T-cell (primary cell): Measurements from ENCODE around the gene ZKSCAN1. TPM values are rescaled to one million over a fixed set of nuclear protein-coding genes. Genes with fewer than 3 reads are reported as not detected.

Experiments
- ATAC-seq, 4 experiments: fragments of 200-7000 bp in 3 of 4; fragments of 150-1000 bp in 1 of 4; cut with Tn5 transposase; replicated peaks in 1 of 4; 1 replicate in 3 of 4; 2 replicates in 1 of 4; pipeline ENCODE4 v1.10.0; 2021; ENCODE audit warnings: moderate library complexity in 3 of 4, mild to moderate bottlenecking in 2 of 4, moderate number of reproducible peaks in 1 of 4
- CTCF ChIA-PET, 2 donors: fragments of 300-600 bp; sonication (Branson Sonifier 250); formaldehyde crosslinking; loops; one replicate each; lab custom pipeline; 2022; ENCODE audit warnings: antibody characterized with exemption in 2 of 2; lab: Charles Lee
- POLR2A ChIA-PET, 2 donors: fragments of 300-600 bp; sonication (Branson Sonifier 250); formaldehyde crosslinking; loops; one replicate each; lab custom pipeline; 2022; ENCODE audit warnings: antibody characterized with exemption in 2 of 2; lab: Charles Lee
- DNase-seq, 35 experiments: peaks; one replicate each; pipeline versions ENCODE4 v3.0.0 to v3.0.0-alpha.2; 2013 to 2023
- H3K27ac ChIP-seq: one replicate; pipeline ENCODE4 v1.5.1; 2013; ENCODE audit warnings: low read length
- H3K27me3 ChIP-seq, 2 experiments: replicated peaks in 1 of 2; 1 replicate in 1 of 2; 2 replicates in 1 of 2; pipeline versions ENCODE4 v1.6.1 to v1.7.0; 2013; ENCODE audit warnings: low read length in 1 of 2, mixed read lengths in 1 of 2; ENCODE audit not compliant: control insufficient read depth in 2 of 2, insufficient read depth in 2 of 2; ENCODE audit errors: extremely low read depth in 1 of 2
- H3K36me3 ChIP-seq, 2 donors: 1 replicate in 1 of 2; 2 replicates in 1 of 2; pipeline versions ENCODE4 v1.6.1 to v1.7.0; 2013; ENCODE audit warnings: low read length in 1 of 2; ENCODE audit not compliant: control insufficient read depth in 2 of 2, insufficient read depth in 1 of 2; ENCODE audit errors: extremely low read depth in 1 of 2
- H3K4me1 ChIP-seq, 2 experiments: 1 replicate in 1 of 2; 2 replicates in 1 of 2; pipeline versions ENCODE4 v1.6.1 to v1.7.0; 2013; ENCODE audit warnings: low read length in 2 of 2, mixed read lengths in 1 of 2; ENCODE audit not compliant: insufficient read depth in 2 of 2, control insufficient read depth in 1 of 2; ENCODE audit errors: extremely low read depth in 1 of 2
- H3K4me3 ChIP-seq, 2 donors: 1 replicate in 1 of 2; 2 replicates in 1 of 2; pipeline versions ENCODE4 v1.5.1 to v1.7.0; 2013; ENCODE audit warnings: mild to moderate bottlenecking in 2 of 2, low read length in 1 of 2, moderate library complexity in 1 of 2; ENCODE audit not compliant: control insufficient read depth in 1 of 2; ENCODE audit errors: extremely low read depth in 1 of 2
- H3K9me3 ChIP-seq: 2 replicates; pipeline ENCODE4 v1.7.0; 2013
- H3K27ac Mint-ChIP-seq, 2 donors: one replicate each; pipeline ENCODE4 v1.8.0; 2020 to 2021; ENCODE audit warnings: mild to moderate bottlenecking in 2 of 2, mixed read lengths in 2 of 2
- H3K27me3 Mint-ChIP-seq, 2 donors: one replicate each; pipeline ENCODE4 v1.8.0; 2021 to 2022; ENCODE audit warnings: mixed read lengths in 2 of 2
- H3K36me3 Mint-ChIP-seq: one replicate; pipeline ENCODE4 v1.8.0; 2021; ENCODE audit warnings: mixed read lengths
- H3K4me1 Mint-ChIP-seq, 3 donors: one replicate each; pipeline ENCODE4 v1.8.0; 2020 to 2022; ENCODE audit warnings: mixed read lengths in 3 of 3, mild to moderate bottlenecking in 1 of 3
- H3K4me3 Mint-ChIP-seq, 3 donors: one replicate each; pipeline ENCODE4 v1.8.0; 2020 to 2022; ENCODE audit warnings: mild to moderate bottlenecking in 3 of 3, mixed read lengths in 3 of 3, moderate library complexity in 3 of 3
- H3K9me3 Mint-ChIP-seq, 3 donors: one replicate each; pipeline ENCODE4 v1.8.0; 2020 to 2022; ENCODE audit warnings: mixed read lengths in 3 of 3
- WGBS: methylation state at CpG from one replicate; pipeline ENCODE4 v1.1.5; 2013; ENCODE audit warnings: missing lambda C conversion rate; ENCODE audit not compliant: insufficient coverage; 5-methylcytosine and 5-hydroxymethylcytosine counted together
- total RNA-seq, 35 experiments: library from RNA in 6 of 35; stranded (reverse) in 6 of 35; fragments of 120-200 nt in 1 of 35; gene quantifications; one replicate each; pipeline versions ENCODE4 v1.2.1 to v1.2.4 and lab custom pipeline; 2013 to 2026

ZKSCAN1 gene
- total RNA-seq, 5 donors from 2014 or later (not counting 1 experiment from before 2014, with no cell fraction given), result 60.7 to 94.0 (median 86.8) TPM

DNA sequence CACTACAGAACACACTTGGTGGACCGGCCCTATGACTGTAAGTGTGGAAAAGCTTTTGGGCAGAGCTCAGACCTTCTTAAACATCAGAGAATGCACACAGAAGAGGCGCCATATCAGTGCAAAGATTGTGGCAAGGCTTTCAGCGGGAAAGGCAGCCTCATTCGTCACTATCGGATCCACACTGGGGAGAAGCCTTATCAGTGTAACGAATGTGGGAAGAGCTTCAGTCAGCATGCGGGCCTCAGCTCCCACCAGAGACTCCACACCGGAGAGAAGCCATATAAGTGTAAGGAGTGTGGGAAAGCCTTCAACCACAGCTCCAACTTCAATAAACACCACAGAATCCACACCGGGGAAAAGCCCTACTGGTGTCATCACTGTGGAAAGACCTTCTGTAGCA is 48.8 kb downstream of the ZKSCAN1 start:
- ChIA-PET CTCF (interaction anchor here in 1 of 2 donors (0.5 kb wide), 1 partner anchor 19 kb away, joined by 3 read pairs; no protein-coding TSS in a partner anchor), POLR2A (interaction anchor here in 1 of 2 donors (1.2 kb wide), 1 partner anchor 10 kb away, joined by 5 read pairs; no protein-coding TSS in a partner anchor)
- Histone ChIP-seq H3K27me3 (no peaks in the 10 kb centered on the region), H3K9me3 (no peaks in the 10 kb centered on the region), H3K4me1 (no peaks in the 10 kb centered on the region), H3K27ac (no peak overlapping the region), H3K36me3 (peaks cover 2 to 22% of the 10 kb centered on the region in 2 donors), H3K4me3 (no peak overlapping the region)
- 97% methylated on average over 4 of the region's 9 CpGs for WGBS
- DNase-seq, result no peak
- peak overlapping the region in 1 of 2 donors; percentile 19 for H3K27ac Mint-ChIP-seq
- ATAC-seq, result no peak
- no peaks in the 10 kb centered on the region for H3K4me1 Mint-ChIP-seq
- H3K36me3 Mint-ChIP-seq, result peaks cover 32% of the 10 kb centered on the region
- H3K4me3 Mint-ChIP-seq, result no peak overlapping the region
- H3K27me3 Mint-ChIP-seq, result no peaks in the 10 kb centered on the region
- H3K9me3 Mint-ChIP-seq, result no peaks in the 10 kb centered on the region

DNA sequence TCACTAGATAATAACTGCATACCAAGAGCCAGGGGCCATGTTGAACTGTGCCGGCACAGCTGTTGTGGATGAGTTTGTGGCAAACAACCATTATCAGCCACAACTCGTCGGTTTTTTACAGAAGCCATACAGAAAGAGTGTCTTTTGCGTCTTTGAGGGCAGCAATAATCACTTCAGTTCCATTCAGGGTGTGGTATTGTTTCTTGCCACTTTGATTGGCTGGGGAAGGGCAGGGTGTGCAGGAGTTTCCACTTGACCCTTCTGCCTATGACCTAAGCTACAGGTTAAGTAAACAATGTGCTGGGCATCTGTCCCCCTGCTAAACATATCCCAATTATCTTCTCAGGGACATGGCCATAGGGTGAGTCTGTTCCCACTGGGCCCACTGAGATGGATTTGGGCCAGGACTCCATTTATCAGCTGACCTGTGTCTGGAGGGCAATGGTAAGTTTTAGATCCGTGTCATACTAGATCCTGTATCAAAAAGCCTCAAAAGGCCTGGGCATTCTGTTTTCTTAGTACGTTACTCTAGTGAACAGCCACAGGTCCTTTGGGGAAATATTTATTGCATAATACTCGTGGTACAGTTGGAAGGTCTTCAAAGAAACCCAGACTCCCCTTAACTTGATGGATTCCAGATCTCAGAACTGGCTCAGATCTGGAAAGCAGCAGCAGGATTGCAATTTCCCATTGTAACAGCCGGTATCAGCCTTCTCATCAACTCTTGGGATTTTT is 50.2 kb downstream of the ZKSCAN1 start:
- Histone ChIP-seq H3K4me3 (no peak overlapping the region), H3K27me3 (no peaks in the 10 kb centered on the region), H3K27ac (no peak overlapping the region), H3K4me1 (no peaks in the 10 kb centered on the region), H3K36me3 (peaks cover 14 to 23% of the 10 kb centered on the region in 2 donors), H3K9me3 (peaks cover 2% of the 10 kb centered on the region)
- peaks cover 37% of the 10 kb centered on the region for H3K36me3 Mint-ChIP-seq
- no peaks in the 10 kb centered on the region for H3K27me3 Mint-ChIP-seq
- POLR2A ChIA-PET, result no interaction called here
- H3K9me3 Mint-ChIP-seq, result peaks cover 0 to 5% (median 3%) of the 10 kb centered on the region in 3 donors
- no peak for DNase-seq
- ATAC-seq, result no peak
- CTCF ChIA-PET, result no interaction called here
- WGBS, result 93% methylated on average over 5 of the region's 8 CpGs
- no peaks in the 10 kb centered on the region for H3K4me1 Mint-ChIP-seq
- H3K27ac Mint-ChIP-seq, result peak overlapping the region in 1 of 2 donors; percentile 39
- no peak overlapping the region for H3K4me3 Mint-ChIP-seq

DNA sequence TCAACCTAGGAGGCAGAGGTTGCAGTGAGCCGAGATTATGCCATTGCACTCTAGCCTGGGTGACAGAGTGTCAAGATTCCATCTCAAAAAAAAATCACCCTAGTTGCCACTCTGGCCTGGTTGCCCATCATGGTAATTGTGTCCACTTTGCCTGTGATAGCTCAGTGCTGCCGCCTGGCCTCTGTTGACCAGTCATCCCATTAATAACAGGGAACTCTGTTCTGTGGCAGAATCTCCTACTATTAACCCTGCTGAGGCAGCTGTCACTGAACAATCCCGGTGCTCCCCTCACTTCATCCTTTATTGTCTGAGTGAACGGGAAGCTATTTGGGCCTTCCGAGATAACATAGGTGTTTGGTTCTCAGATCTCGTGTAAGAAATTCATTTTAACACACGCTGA is 51.6 kb downstream of the ZKSCAN1 start:
- Mint-ChIP-seq H3K27ac (no peak overlapping the region), H3K4me3 (no peak overlapping the region)
- CTCF ChIA-PET, result no interaction called here

DNA sequence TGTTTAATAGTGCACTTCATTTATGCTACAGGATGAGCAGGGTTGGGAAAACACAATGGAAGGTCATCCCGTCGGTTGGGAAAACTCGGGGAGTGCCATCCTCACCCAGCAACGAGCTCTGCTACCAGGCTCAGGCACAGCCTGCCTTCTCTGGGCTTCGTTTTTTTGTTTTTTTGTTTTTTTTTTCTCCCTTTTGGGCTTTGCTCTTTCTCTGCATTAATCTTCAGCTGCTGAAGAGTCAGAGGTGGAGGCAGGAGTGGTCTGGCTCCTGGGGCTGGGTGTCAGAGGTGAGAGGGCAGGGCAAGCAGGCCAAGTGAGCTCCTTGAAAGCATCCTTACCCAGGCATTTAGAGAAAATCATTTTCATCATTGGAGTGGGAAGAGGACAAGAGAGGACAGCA is 54.6 kb downstream of the ZKSCAN1 start:
- Mint-ChIP-seq H3K4me1 (no peaks in the 10 kb centered on the region), H3K36me3 (peaks cover 60% of the 10 kb centered on the region), H3K27me3 (no peaks in the 10 kb centered on the region), H3K9me3 (peaks cover 11 to 22% (median 20%) of the 10 kb centered on the region in 3 donors), H3K4me3 (no peak overlapping the region), H3K27ac (no peak overlapping the region)
- H3K27me3 ChIP-seq, result no peaks in the 10 kb centered on the region
- ChIA-PET CTCF (interaction anchor here (0.7 kb wide), 2 partner anchors 80 to 174 kb away, joined by 6 to 8 read pairs; no protein-coding TSS in a partner anchor), POLR2A (interaction anchor here (0.6 to 0.7 kb wide), 2 partner anchors 30 to 452 kb away, joined by 5 to 7 read pairs; no protein-coding TSS in a partner anchor)
- no CpG with 5 or more reads among the region's 5 CpGs for WGBS
- peaks cover 42 to 52% of the 10 kb centered on the region in 2 donors for H3K36me3 ChIP-seq
- peaks cover 5% of the 10 kb centered on the region for H3K9me3 ChIP-seq
- H3K27ac ChIP-seq, result no peak overlapping the region
- H3K4me1 ChIP-seq, result no peaks in the 10 kb centered on the region
- ATAC-seq (no peak), DNase-seq (no peak)
- no peak overlapping the region for H3K4me3 ChIP-seq

More for the DNA sequence above, 51.6 kb downstream of the ZKSCAN1 start:
- Histone ChIP-seq H3K36me3 (peaks cover 27 to 31% of the 10 kb centered on the region in 2 donors), H3K4me3 (no peak overlapping the region), H3K27ac (no peak overlapping the region), H3K9me3 (peaks cover 5% of the 10 kb centered on the region), H3K4me1 (no peaks in the 10 kb centered on the region), H3K27me3 (no peaks in the 10 kb centered on the region)
- H3K4me1 Mint-ChIP-seq, result no peaks in the 10 kb centered on the region
- ATAC-seq (no peak), DNase-seq (no peak)
- peaks cover 47% of the 10 kb centered on the region for H3K36me3 Mint-ChIP-seq
- no peaks in the 10 kb centered on the region for H3K27me3 Mint-ChIP-seq
- 100% methylated on average over 2 of the region's 7 CpGs for WGBS
- H3K9me3 Mint-ChIP-seq, result peaks cover 5 to 16% (median 15%) of the 10 kb centered on the region in 3 donors
- POLR2A ChIA-PET, result no interaction called here

DNA sequence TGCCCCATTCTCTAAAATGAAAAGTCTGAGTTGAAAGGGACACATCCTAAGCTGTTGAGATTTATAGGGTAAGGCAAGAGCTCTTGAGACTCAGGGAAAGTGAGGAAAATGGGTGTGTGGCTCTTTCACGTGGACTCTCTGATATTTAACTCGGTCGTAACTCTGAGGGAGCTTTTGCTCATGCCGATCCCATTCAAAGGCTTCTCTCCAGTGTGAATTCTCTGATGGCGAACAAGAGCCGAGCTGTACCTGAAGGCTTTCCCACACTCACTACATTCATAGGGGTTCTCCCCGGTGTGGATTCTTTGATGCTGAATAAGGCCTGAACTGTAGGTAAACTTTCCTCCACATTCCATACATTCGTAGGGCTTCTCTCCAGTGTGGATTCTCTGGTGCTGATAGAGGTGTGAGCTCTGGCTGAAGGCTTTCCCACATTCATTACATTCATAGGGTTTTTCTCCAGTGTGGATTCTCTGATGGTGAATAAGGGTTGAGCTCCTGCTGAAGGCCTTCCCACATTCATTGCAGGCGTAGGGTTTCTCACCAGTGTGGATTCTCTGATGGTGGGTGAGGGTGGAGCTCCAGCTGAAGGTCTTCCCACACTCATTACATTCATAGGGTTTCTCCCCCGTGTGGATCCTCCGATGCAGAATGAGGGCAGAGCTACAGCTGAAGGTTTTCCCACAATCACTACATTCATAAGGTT is 55.8 kb downstream of the ZKSCAN1 start:
- no peak overlapping the region for H3K4me3 Mint-ChIP-seq
- no peak overlapping the region for H3K27ac ChIP-seq
- no peaks in the 10 kb centered on the region for H3K27me3 Mint-ChIP-seq
- DNase-seq, result no peak
- ATAC-seq, result no peak
- WGBS, result 96% methylated on average over 4 of the region's 11 CpGs
- POLR2A ChIA-PET, result interaction anchor here in 1 of 2 donors (0.5 kb wide), 1 partner anchor 19 kb away, joined by 3 read pairs; no protein-coding TSS in a partner anchor
- no peaks in the 10 kb centered on the region for H3K4me1 Mint-ChIP-seq
- H3K4me3 ChIP-seq, result peak overlapping the region in 1 of 2 donors; percentile 11
- peaks cover 71% of the 10 kb centered on the region for H3K36me3 Mint-ChIP-seq
- no peak overlapping the region for H3K27ac Mint-ChIP-seq
- H3K36me3 ChIP-seq, result peaks cover 42 to 63% of the 10 kb centered on the region in 2 donors
- no peaks in the 10 kb centered on the region for H3K27me3 ChIP-seq
- H3K9me3 Mint-ChIP-seq, result peaks cover 11 to 22% (median 20%) of the 10 kb centered on the region in 3 donors
- H3K9me3 ChIP-seq, result peaks cover 5% of the 10 kb centered on the region
- no peaks in the 10 kb centered on the region for H3K4me1 ChIP-seq
- CTCF ChIA-PET, result interaction anchor here in 1 of 2 donors (0.6 to 0.7 kb wide), 2 partner anchors 29 to 79 kb away, joined by 3 read pairs; no protein-coding TSS in a partner anchor

DNA sequence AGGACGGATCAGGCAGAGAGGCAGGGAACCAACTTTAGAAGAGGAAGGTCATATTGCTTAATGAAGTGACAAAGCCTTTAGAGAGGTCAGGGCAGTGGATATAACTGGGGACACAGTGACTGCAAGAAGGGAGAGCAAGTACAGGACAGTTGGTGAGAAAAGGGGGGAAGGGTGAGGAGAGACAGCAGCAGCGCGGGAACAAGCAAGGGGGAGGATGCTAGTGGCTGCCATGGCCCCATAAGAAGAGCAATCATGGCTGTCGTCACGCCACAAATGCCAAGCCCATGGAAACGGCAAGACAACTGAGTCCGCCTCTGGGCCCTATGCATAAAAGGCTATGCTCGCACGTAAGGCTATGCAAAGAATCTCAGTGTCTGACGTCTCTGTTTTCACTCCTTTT is 57.1 kb downstream of the ZKSCAN1 start:
- ATAC-seq, result no peak
- no peak overlapping the region for H3K27ac Mint-ChIP-seq
- Histone ChIP-seq H3K27me3 (no peaks in the 10 kb centered on the region), H3K4me3 (no peak overlapping the region), H3K27ac (no peak overlapping the region), H3K9me3 (peaks cover 5% of the 10 kb centered on the region), H3K36me3 (peaks cover 44 to 74% of the 10 kb centered on the region in 2 donors), H3K4me1 (no peaks in the 10 kb centered on the region)
- CTCF ChIA-PET, result interaction anchor here in 1 of 2 donors (0.6 kb wide), 1 partner anchor 1112 kb away, joined by 3 read pairs; no protein-coding TSS in a partner anchor
- 100% methylated on average over 9 of the region's 10 CpGs for WGBS
- no peak for DNase-seq
- peaks cover 75% of the 10 kb centered on the region for H3K36me3 Mint-ChIP-seq
- peaks cover 11 to 22% (median 20%) of the 10 kb centered on the region in 3 donors for H3K9me3 Mint-ChIP-seq
- peaks cover 0 to 4% (median 0%) of the 10 kb centered on the region in 3 donors for H3K4me1 Mint-ChIP-seq
- no peaks in the 10 kb centered on the region for H3K27me3 Mint-ChIP-seq
- no peak overlapping the region for H3K4me3 Mint-ChIP-seq
- POLR2A ChIA-PET, result interaction anchor here in 1 of 2 donors (0.6 kb wide), 1 partner anchor 319 kb away, joined by 3 read pairs; no protein-coding TSS in a partner anchor
